GM12878 (cell line): Measurements from ENCODE around the gene PSMA8. TPM values are rescaled to one million over a fixed set of nuclear protein-coding genes. Genes with fewer than 3 reads are reported as not detected.

Source experiments
- ATAC-seq: fragments of 200-7000 bp; cut with Tn5 transposase; 3 replicates; pipeline ENCODE4 v1.9.1; 2020; ENCODE audit warnings: mild to moderate bottlenecking, moderate library complexity
- BruUV-seq: library from RNA; stranded (reverse); fragments of 400-500 nt; replicated peaks from 2 replicates; lab custom pipeline; 2021; lab: Mats Ljungman, UMichigan
- CTCF ChIA-PET: fragments of 300-600 bp; sonication (Branson Sonifier 250); formaldehyde crosslinking; extraction: SDS; loops from one replicate; lab custom pipeline; 2021; ENCODE audit warnings: inconsistent platforms; lab: Yijun Ruan, JAX
- POLR2A ChIA-PET: fragments of 350-600 bp; formaldehyde crosslinking; extraction: SDS; loops from one replicate; lab custom pipeline; 2021; ENCODE audit warnings: inconsistent platforms; lab: Charles Lee
- RAD21 ChIA-PET: fragments of 300-600 bp; sonication (Branson Sonifier 250); formaldehyde crosslinking; loops from one replicate; lab custom pipeline; 2023; ENCODE audit warnings: antibody characterized with exemption; ENCODE audit not compliant: unreplicated experiment; lab: Charles Lee
- SMC1A ChIA-PET: fragments of 300-600 bp; sonication (Branson Sonifier 250); formaldehyde crosslinking; loops from one replicate; lab custom pipeline; 2023; ENCODE audit not compliant: unreplicated experiment, uncharacterized antibody; lab: Charles Lee
- DNase-seq: peaks from one replicate; pipeline ENCODE4 v3.0.0-alpha.2; 2011; ENCODE audit warnings: low read depth, low spot score
- FAIRE-seq: peaks from 3 replicates; lab custom pipeline; 2011; peaks lifted over from hg19 to GRCh38; lab: Jason Lieb, UNC
- H2AFZ ChIP-seq: 2 replicates; pipeline ENCODE4 v1.6.0; 2011; ENCODE audit warnings: low read depth, low read length, control low read depth; ENCODE audit not compliant: control insufficient read depth
- H3K27ac ChIP-seq: 2 replicates; pipeline ENCODE4 v1.5.1; 2011; ENCODE audit warnings: control low read depth; ENCODE audit not compliant: control insufficient read depth, insufficient read depth
- H3K27me3 ChIP-seq, 2 experiments: replicated peaks in 1 of 2; 2 replicates each; pipeline versions ENCODE4 v1.6.0 to v1.6.1; 2011; ENCODE audit warnings: low read length in 1 of 2; ENCODE audit not compliant: control insufficient read depth in 2 of 2, insufficient read depth in 2 of 2
- H3K36me3 ChIP-seq, 2 experiments: 2 replicates each; pipeline ENCODE4 v1.5.1; 2011; ENCODE audit warnings: low read length in 1 of 2; ENCODE audit not compliant: control insufficient read depth in 2 of 2, insufficient read depth in 2 of 2
- H3K4me1 ChIP-seq: 2 replicates; pipeline ENCODE4 v1.6.1; 2011; ENCODE audit warnings: mild to moderate bottlenecking, low read length, moderate library complexity, mixed read lengths; ENCODE audit not compliant: control insufficient read depth, insufficient read depth
- H3K4me2 ChIP-seq: 2 replicates; pipeline ENCODE4 v1.6.0; 2011; ENCODE audit warnings: control low read depth; ENCODE audit not compliant: control insufficient read depth, insufficient read depth
- H3K4me3 ChIP-seq: fragments of 200-600 bp; sonication (generic); 2 replicates; pipeline ENCODE4 v1.5.1; 2016
- H3K79me2 ChIP-seq: 2 replicates; pipeline ENCODE4 v1.6.0; 2011; ENCODE audit warnings: low read length; ENCODE audit not compliant: control insufficient read depth, insufficient read depth
- H3K9ac ChIP-seq: 2 replicates; pipeline ENCODE4 v1.8.0; 2011; ENCODE audit warnings: low read length, control low read depth, mixed read lengths; ENCODE audit not compliant: control insufficient read depth, insufficient read depth
- H3K9me3 ChIP-seq: replicated peaks from 3 replicates; pipeline ENCODE4 v1.5.1; 2011; ENCODE audit warnings: mild to moderate bottlenecking, low read length; ENCODE audit not compliant: control insufficient read depth, insufficient read depth
- H4K20me1 ChIP-seq: 2 replicates; pipeline ENCODE4 v1.6.0; 2011; ENCODE audit not compliant: control insufficient read depth, insufficient read depth
- BHLHE40 ChIP-seq, 2 experiments: fragments of 450-650 bp in 1 of 2; IDR thresholded peaks; 2 replicates each; pipeline ENCODE4 v1.6.1; 2011 to 2017; ENCODE audit warnings: low read depth in 2 of 2, borderline replicate concordance in 1 of 2, improper control_type of control experiment in 1 of 2, low read length in 1 of 2, mild to moderate bottlenecking in 1 of 2
- BRCA1 ChIP-seq: IDR thresholded peaks from 2 replicates; pipeline ENCODE4 v1.6.1; 2011; ENCODE audit warnings: low read depth, low read length, improper control_type of control experiment
- CREM ChIP-seq: IDR thresholded peaks from 2 replicates; pipeline ENCODE4 v1.6.1; 2014; ENCODE audit warnings: antibody characterized with exemption, low read depth
- EED ChIP-seq: sonication (generic); IDR thresholded peaks from 2 replicates; pipeline ENCODE4 v1.6.1; 2016; ENCODE audit warnings: antibody characterized with exemption, low read depth
- FOS ChIP-seq: IDR thresholded peaks from 3 replicates; pipeline ENCODE4 v1.6.1; 2011; ENCODE audit warnings: borderline replicate concordance; ENCODE audit not compliant: insufficient read length; ENCODE audit errors: extremely low read depth
- KDM1A ChIP-seq: fragments of 200-600 bp; sonication (generic); IDR thresholded peaks from 2 replicates; pipeline ENCODE4 v1.6.1; 2016; ENCODE audit warnings: borderline replicate concordance
- KLF5 ChIP-seq: fragments of 450-650 bp; IDR thresholded peaks from 2 replicates; pipeline ENCODE4 v1.6.1; 2014; ENCODE audit warnings: mild to moderate bottlenecking; ENCODE audit not compliant: partially characterized antibody
- MLLT1 ChIP-seq: fragments of 450-650 bp; IDR thresholded peaks from 2 replicates; pipeline ENCODE4 v1.6.1; 2016; ENCODE audit warnings: mild to moderate bottlenecking
- POLR2A ChIP-seq: IDR thresholded peaks from 2 replicates; pipeline ENCODE4 v1.6.1; 2011; ENCODE audit warnings: low read depth, mild to moderate bottlenecking, low read length
- SIN3A ChIP-seq: IDR thresholded peaks from 2 replicates; pipeline ENCODE4 v1.6.1; 2012; ENCODE audit warnings: low read depth, low read length, improper control_type of control experiment
- WGBS: methylation state at CpG from one replicate; pipeline ENCODE4 v1.1.6; 2016; ENCODE audit warnings: low lambda C conversion rate; ENCODE audit not compliant: insufficient replicate concordance, insufficient coverage; ENCODE audit errors: missing lambda C conversion rate; 5-methylcytosine and 5-hydroxymethylcytosine counted together
- in situ Hi-C: fragments of 300-500 bp; cut with MboI; formaldehyde crosslinking; loops from 9 replicates; pipeline ENCODE4 v1.14.3; 2018; ENCODE audit warnings: mixed read lengths
- intact Hi-C: fragments of 100-400 bp; cut with micrococcal nuclease; formaldehyde crosslinking; loops from one replicate; pipeline ENCODE4 v1.14.2; 2022; ENCODE audit not compliant: unreplicated experiment
- polyA plus RNA-seq, 11 experiments: library from polyadenylated mRNA; depleted of rRNA in 4 of 11; unstranded in 6 of 11; stranded (reverse) in 5 of 11; fragments of >200 nt; fragmentation: Nextera tagmentation in 4 of 11; fragmentation: Illumina TruSeq in 1 of 11; extraction: Ambion mirVana in 4 of 11; extraction: Trizol in 1 of 11; gene quantifications; 1 replicate in 1 of 11; 2 replicates in 10 of 11; pipeline versions ENCODE4 v1.2.1 to v1.2.3, GENCODE V29; 2011 to 2016; ENCODE audit warnings: inconsistent platforms in 2 of 11, missing spikeins in 2 of 11, low read depth in 1 of 11
- total RNA-seq, 4 experiments: library from RNA; depleted of rRNA in 3 of 4; stranded (reverse); fragments of >200 nt in 3 of 4; fragmentation: Illumina TruSeq in 1 of 4; extraction: Trizol in 1 of 4; gene quantifications; 2 replicates each; pipeline versions ENCODE4 v1.2.1 to v1.2.3, GENCODE V29; 2013 to 2021

Gene PSMA8
- total and polyA plus RNA-seq, 10 of the 15 experiments (the other 5 are each of a cell fraction or from before 2014, with no cell fraction given), result 0.07 to 0.15 (median 0.09) TPM; not detected in 6

GRCh38 chr18:26157326-26157725 is 23.7 kb downstream of the PSMA8 start:
- no peaks in the 10 kb centered on the region for H3K4me1 ChIP-seq
- no peak for FAIRE-seq
- DNase-seq, result no peak
- no peaks in the 10 kb centered on the region for H3K36me3 ChIP-seq
- H3K27me3 ChIP-seq, result no peaks in the 10 kb centered on the region
- no peaks in the 10 kb centered on the region for H3K79me2 ChIP-seq
- no peak overlapping the region for H2AFZ ChIP-seq
- CTCF ChIA-PET, result no interaction called here
- H3K9me3 ChIP-seq, result no peaks in the 10 kb centered on the region
- no peak for ATAC-seq
- POLR2A ChIA-PET, result no interaction called here
- intact Hi-C loops, result no loop called here
- no peaks in the 10 kb centered on the region for H4K20me1 ChIP-seq
- in situ Hi-C loops, result loop anchor here (10.0 kb wide), 1 partner anchor 233 kb away; no protein-coding TSS in a partner anchor
- TF ChIP-seq MLLT1 (no peak), POLR2A (no peak), CREM (no peak), KDM1A (no peak), BRCA1 (no peak), BHLHE40 (IDR thresholded peaks at IDR 0.05; ENCODE audit: borderline replicate concordance in 1 of 2, low read depth in 2 of 2, low read length in 1 of 2) (no peak), FOS (no peak), KLF5 (no peak), SIN3A (no peak), EED (no peak)
- H3K4me2 ChIP-seq, result no peak overlapping the region
- no peak overlapping the region for H3K4me3 ChIP-seq
- 43% methylated on average over 3 of the region's 3 CpGs for WGBS
- RAD21 ChIA-PET, result no interaction called here
- H3K9ac ChIP-seq, result no peak overlapping the region
- no TSS peak for BruUV-seq
- H3K27ac ChIP-seq, result no peak overlapping the region
- SMC1A ChIA-PET, result no interaction called here
